LNCaP clone FGC (cell line): ENCODE results near the gene RTN4R.

Experiments used
- DNase-seq: peaks from one replicate; pipeline ENCODE4 v3.0.0-alpha.2; 2011; ENCODE audit warnings: low read depth
- H3K4me3 ChIP-seq: 2 replicates; pipeline ENCODE4 v1.5.1; 2011; ENCODE audit warnings: mild to moderate bottlenecking, low read depth, low read length, control low read depth
- CTCF ChIP-seq: IDR thresholded peaks from 2 replicates; pipeline ENCODE4 v1.5.1; 2012; ENCODE audit warnings: mild to moderate bottlenecking; ENCODE audit not compliant: control insufficient read depth, insufficient read depth; ENCODE audit errors: extremely low read depth

The RTN4R gene

GRCh38 chr22:20226760-20227350 lies 41.3 kb downstream of the RTN4R start:
- no peak for TF ChIP-seq CTCF
- DNase-seq, result no peak
- H3K4me3 ChIP-seq, result no peak overlapping the region

- H3K4me3 ChIP-seq, result no peak overlapping the region
- no peak for TF ChIP-seq CTCF
- DNase-seq, result no peak
Observed at GRCh38 chr22:20226077-20226716, 41.9 kb downstream of the RTN4R start.

DNA sequence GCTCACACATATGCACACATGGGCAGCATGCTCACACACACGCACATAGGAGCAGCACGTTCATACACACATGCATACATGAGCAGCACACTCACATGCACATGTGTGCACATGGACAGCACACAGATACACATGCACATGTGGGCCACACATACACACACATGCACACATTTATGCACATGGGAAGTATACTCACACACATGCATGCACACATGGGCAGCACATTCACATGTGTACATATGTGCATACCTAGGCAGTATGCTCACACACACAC lies 42.5 kb downstream of the RTN4R start:
- DNase-seq, result no peak
- no peak for TF ChIP-seq CTCF
- no peak overlapping the region for H3K4me3 ChIP-seq

- no peak for DNase-seq
- no peak for TF ChIP-seq CTCF
- H3K4me3 ChIP-seq, result no peak overlapping the region
Observed at GRCh38 chr22:20224917-20225692, 43.0 kb downstream of the RTN4R start.

GRCh38 chr22:20224256-20224626 lies 43.9 kb downstream of the RTN4R start:
- TF ChIP-seq CTCF, result no peak
- DNase-seq, result no peak
- H3K4me3 ChIP-seq, result no peak overlapping the region

DNA sequence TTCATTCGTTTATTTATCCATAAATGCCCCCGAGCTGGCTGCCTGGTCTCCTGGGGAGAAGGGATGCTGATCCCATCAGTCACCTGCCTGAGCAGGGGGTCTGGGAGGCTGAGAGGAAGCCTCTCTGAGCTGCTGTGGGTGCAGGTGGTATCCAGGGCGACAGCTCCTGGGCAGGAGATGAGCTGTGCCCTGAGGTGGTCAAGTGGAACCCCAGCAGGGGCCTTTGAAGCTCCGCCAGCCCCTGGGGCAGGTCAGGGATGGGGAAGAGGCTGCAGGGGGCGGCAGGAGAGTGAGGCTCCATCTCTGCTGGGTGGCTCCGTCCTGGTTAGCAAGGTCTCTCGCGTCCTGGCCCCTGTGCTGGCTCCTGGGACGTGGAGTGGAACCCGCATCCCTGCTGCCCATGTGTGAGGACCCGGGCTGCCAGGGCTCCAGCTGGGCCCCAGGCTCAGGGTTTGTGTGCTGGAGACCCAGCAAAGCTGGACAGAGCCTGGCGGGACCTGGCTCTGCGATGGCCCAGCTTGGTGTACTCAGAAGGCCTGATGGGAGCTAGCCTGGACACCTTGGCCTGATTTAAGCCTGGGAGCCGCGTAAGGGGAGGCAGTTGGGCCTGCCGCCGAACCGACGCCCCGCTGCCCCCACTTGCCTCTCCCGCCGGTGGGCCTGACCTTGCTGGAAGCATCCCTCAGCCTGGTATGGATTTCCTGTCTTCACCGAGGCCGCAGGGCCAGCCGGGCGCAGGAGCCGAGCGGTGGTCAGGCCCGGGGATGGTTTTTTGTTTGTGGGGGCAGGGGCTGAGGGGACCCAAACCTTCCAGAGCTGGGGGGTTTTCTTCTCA lies 44.5 kb downstream of the RTN4R start:
- no peak for TF ChIP-seq CTCF
- H3K4me3 ChIP-seq, result no peak overlapping the region
- DNase-seq, result no peak
